22Rv1 (cell line): ENCODE measurements around the gene RAB6B.

Experiments
- H3K27ac ChIP-seq: fragments of 450-650 bp; 2 replicates; pipeline ENCODE4 v1.5.1; 2017
- ZFX ChIP-seq: fragments of 450-650 bp; IDR thresholded peaks from 2 replicates; pipeline ENCODE4 v1.6.1; 2017; ENCODE audit warnings: antibody characterized with exemption, borderline replicate concordance
- TF ChIP-seq, protein P1 (sequence below): fragments of 450-650 bp; IDR thresholded peaks from 2 replicates; pipeline ENCODE4 v1.5.1; 2017; ENCODE audit warnings: mild to moderate bottlenecking

RAB6B gene

DNA sequence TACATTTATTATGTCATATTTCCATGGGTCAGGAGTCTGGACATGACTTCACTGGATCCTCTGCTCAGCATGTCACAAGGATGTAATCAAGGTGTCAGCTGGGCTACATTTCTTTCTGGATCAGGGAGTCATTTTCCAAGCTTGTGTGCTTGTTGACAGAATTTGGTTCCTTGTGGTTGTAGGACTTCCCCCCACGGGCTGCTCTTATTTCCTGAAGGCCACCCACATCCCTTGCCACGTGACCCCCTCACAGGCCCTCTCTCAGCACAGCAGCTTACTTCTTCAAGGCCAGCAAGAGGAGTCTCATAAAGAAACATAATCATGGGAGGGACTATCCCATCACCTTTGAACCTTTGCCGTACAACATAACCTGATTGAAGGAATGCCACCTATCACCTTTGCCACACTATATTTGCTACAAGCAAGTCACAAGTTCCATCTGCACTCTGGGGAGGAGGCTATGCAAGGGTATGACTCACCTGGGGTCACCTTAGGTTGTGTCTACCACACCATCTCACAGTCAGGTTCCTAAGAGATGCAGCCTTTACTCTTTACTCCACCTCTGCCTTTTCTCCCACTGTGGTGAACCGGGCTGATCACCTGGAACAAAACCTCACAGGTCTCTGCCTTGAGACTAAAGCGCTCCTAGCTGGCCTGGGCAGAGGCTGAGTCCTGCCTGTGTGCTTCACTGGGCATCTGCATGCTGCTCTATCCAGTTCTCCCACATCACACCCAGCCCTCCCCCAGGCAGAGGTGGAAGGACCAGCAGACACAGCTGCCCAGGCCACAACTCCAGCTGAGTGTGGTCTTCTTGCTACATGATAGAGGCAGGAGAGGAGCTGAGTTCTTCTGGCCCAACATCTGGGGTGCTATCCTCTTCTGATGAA lies 13.5 kb downstream of the RAB6B start:
- no peak for TF ChIP-seq ZFX
- TF ChIP-seq, protein P1, sequence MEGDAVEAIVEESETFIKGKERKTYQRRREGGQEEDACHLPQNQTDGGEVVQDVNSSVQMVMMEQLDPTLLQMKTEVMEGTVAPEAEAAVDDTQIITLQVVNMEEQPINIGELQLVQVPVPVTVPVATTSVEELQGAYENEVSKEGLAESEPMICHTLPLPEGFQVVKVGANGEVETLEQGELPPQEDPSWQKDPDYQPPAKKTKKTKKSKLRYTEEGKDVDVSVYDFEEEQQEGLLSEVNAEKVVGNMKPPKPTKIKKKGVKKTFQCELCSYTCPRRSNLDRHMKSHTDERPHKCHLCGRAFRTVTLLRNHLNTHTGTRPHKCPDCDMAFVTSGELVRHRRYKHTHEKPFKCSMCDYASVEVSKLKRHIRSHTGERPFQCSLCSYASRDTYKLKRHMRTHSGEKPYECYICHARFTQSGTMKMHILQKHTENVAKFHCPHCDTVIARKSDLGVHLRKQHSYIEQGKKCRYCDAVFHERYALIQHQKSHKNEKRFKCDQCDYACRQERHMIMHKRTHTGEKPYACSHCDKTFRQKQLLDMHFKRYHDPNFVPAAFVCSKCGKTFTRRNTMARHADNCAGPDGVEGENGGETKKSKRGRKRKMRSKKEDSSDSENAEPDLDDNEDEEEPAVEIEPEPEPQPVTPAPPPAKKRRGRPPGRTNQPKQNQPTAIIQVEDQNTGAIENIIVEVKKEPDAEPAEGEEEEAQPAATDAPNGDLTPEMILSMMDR = no peak
- H3K27ac ChIP-seq = no peak overlapping the region

DNA sequence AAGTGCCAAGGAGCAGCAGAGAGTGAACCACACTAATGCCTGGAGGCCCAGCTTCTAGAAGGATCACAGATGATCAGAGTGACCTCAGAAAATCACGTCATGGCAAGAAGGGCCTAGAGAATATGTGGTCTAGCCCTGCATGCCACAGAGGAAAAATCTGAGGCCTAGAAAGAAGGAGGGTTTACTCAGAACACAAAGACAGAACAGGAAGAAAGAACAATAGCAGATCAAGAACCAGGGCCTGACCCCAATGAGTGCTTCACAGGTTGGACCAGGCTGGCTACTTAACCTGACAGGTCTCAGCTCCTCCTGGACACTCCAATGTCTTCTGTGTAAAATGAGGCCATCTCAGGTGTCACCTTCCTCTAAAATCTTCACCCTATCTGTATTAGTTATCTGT lies 14.2 kb downstream of the RAB6B start:
- H3K27ac ChIP-seq = no peak overlapping the region
- TF ChIP-seq, protein P1 = no peak
- no peak for TF ChIP-seq ZFX

DNA sequence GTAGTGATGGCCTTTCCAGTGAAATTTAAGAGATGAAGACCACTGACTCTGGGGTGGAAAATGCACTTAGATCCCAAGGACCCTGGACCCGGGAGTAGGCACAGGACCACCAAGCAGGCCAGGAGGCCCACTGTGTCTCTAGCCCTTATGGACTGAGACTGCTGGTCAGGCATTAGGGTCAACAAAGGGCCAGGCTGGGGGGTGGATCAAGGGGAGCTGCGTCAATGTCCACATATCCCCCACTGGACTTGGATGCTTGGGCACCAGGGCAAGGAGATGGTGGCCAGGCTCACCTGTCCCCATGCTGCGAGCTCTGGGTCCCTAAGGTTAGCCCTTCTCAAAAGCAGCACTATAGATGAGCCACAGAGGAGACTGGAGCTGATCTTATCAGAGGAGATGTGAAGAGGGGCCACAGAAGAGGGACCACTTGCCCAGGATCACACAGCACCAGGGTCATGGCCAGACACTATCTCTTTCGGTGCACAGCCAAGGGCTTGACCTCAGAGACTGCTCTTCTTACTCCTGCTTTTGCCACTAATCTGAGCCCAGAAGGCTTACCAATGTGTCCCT lies 14.7 kb downstream of the RAB6B start:
- H3K27ac ChIP-seq = no peak overlapping the region
- TF ChIP-seq, protein P1 = no peak
- TF ChIP-seq ZFX = no peak

DNA sequence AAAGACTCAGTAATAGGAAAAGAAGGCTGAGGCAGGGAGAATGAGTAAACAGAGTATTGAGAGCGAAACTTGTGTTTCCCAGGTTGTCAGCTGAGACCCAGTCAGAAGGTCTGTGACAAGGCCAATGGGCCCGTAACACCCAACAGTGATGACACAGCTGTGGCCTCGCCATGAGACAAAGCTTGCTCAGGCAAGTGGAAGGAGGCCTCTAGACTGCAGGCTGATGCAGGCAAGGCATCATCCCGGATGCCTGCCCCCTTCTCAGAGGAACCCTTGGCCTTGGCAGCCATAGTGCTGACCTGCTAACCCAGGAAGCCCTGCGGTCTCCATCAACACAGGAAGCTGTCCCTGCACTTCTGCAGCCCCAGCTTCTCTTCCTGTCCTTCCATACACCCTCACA lies 15.4 kb downstream of the RAB6B start:
- TF ChIP-seq ZFX = no peak
- TF ChIP-seq, protein P1 = no peak
- no peak overlapping the region for H3K27ac ChIP-seq

DNA sequence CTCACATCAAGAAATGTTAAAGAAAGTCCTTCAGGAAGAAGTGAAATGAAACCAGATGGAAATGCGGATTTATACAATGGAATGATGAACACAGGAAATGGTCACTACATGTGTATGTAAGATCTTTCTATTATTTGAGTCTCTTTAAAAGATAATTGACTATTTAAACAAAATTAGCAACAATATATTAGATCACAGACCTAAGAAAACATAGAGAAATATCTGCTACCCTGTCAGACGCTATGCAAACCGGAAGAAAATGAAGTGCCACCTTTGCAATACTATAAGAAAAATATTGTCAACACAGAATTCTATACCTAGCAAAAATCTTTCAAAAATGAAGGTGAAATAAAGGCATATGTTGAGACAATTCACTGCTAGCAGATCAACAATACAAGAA lies 17.2 kb downstream of the RAB6B start:
- no peak overlapping the region for H3K27ac ChIP-seq
- TF ChIP-seq, protein P1 = no peak
- no peak for TF ChIP-seq ZFX

DNA sequence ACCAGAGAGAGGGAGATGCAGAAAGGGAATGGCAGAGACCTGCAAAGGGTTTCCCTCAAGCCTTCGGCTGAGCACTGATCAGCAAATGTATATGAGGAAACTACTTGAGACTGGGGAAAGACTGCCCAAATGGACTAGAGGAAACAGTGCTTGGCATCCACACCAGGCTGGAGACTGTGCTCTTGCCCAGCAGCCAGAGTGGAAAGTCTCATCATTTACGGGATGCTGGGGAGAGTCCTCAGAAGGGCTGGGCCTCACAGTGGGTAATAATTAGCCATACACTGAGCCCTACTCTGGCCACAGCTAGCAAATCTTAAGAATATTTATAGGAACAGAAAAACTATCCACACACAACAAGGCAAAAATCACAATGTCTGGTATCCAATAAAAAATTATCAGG lies 18.5 kb downstream of the RAB6B start:
- TF ChIP-seq ZFX = no peak
- TF ChIP-seq, protein P1 = no peak
- no peak overlapping the region for H3K27ac ChIP-seq

DNA sequence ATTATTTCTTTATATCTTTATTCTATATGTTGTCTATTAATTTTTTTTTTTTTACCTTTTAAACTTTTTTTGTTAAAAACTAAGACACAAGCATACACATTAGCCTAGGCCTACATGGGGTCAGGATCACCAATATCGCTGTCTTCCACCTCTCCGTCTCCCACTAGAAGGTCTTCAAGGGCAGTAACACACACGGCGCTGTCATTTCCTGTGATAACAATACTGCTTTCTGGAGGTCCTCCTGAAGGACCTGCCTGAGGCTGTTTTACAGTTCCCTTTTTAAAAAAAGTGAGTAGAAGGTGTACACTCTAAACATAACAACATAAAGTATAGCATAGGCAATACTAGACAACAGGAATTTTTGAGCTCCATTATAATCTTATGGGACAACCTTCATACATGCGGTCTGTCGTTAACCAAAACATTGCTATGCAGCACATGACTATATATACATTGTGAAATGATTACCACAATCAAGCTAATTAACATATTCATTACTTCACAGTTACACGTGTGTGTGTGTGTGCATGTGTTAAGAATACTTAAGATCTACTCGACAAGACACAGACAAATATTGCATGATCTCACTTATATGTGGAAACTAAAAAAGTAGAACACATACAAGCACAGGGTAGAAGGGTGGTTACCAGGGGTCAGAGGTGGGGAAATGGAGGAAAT lies 20.8 kb downstream of the RAB6B start:
- no peak for TF ChIP-seq ZFX
- TF ChIP-seq, protein P1 = no peak
- no peak overlapping the region for H3K27ac ChIP-seq
